Fibroblast of villous mesenchyme (primary cell): ENCODE results near the gene MOK. TPM values are rescaled to one million over a fixed set of nuclear protein-coding genes. Genes with fewer than 3 reads are reported as not detected.
A peak's percentile ranks its signal among the peaks of the same experiment; 100 is the strongest.

ENCODE experiments used
- DNase-seq: peaks from one replicate; pipeline ENCODE4 v3.0.0-alpha.2; 2010; ENCODE audit warnings: low read depth
- H3K4me3 ChIP-seq: 2 replicates; pipeline ENCODE4 v1.5.1; 2011; ENCODE audit warnings: low read depth, mild to moderate bottlenecking, low read length
- CTCF ChIP-seq: IDR thresholded peaks from 2 replicates; pipeline ENCODE4 v1.5.1; 2012; ENCODE audit warnings: low read depth, mild to moderate bottlenecking, low read length; ENCODE audit not compliant: insufficient read depth
- total RNA-seq: library from RNA; depleted of rRNA; stranded (reverse); fragments of >200 nt; gene quantifications from 2 replicates; pipeline ENCODE4 v1.2.3, GENCODE V29; 2012

MOK gene
- total RNA-seq, 1 donor = 16.0 TPM

GRCh38 chr14:102238131-102238530, 66.8 kb downstream of the MOK start:
- DNase-seq = no peak
- no peak overlapping the region for H3K4me3 ChIP-seq
- TF ChIP-seq CTCF = no peak

GRCh38 chr14:102236026-102236425, 68.9 kb downstream of the MOK start:
- no peak for DNase-seq
- no peak overlapping the region for H3K4me3 ChIP-seq
- TF ChIP-seq CTCF = no peak

GRCh38 chr14:102235275-102235897, 69.6 kb downstream of the MOK start:
- TF ChIP-seq CTCF = peak; percentile 90
- H3K4me3 ChIP-seq = peak overlapping the region; percentile 38
- DNase-seq = peak; percentile 87

GRCh38 chr14:102234331-102235264, 70.4 kb downstream of the MOK start:
- peak overlapping the region; percentile 38 for H3K4me3 ChIP-seq
- no peak for TF ChIP-seq CTCF
- peak; percentile 31 for DNase-seq

GRCh38 chr14:102233081-102233480, 71.9 kb downstream of the MOK start:
- DNase-seq = no peak
- no peak for TF ChIP-seq CTCF
- H3K4me3 ChIP-seq = no peak overlapping the region

GRCh38 chr14:102232348-102232625, 72.7 kb downstream of the MOK start:
- no peak for TF ChIP-seq CTCF
- DNase-seq = no peak
- H3K4me3 ChIP-seq = no peak overlapping the region
